ENCODE results near the gene FOXF2.
"Not testable (repeated sequence)": the region's sequence is repeated elsewhere in the genome, so short reads cannot be mapped to it uniquely, and the experiment has no call there.

Gene FOXF2

DNA sequence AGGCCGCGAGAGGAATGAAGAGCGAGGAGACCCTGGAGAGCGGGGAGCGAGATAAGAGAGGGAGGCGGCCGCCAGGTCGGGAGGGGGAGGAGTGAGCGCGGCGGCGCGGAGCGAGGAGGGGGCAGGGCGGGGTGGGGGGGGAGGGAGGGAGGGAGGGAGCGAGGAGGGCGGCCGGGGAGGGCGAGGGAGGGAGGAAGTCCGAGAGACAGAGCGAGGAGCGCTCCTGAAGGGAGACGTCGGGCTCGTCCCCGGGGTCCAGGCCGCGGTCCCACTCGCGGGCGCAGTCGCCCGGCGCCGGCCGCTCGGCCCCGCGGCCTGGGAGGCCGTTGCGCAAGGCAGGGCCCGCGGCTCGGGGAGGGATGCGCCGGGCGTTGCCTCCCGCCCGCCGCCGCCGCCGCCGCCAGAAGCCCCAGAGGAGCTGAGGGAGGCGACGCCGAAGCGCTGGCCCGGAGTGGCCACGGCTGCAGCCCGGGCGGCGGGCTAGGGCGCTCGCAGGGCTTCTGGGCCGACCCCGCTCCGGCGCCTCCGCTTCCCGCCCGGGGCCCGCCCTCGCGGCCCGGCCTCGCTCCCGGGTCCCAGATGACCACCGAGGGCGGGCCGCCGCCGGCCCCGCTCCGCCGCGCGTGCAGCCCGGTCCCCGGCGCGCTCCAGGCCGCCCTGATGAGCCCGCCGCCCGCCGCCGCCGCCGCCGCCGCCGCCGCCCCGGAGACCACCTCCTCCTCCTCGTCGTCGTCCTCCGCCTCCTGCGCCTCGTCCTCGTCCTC is at the start of gene FOXF2:
Gene FOXF2, plus strand, starts transcription at position 208 of the 764 bp plus-strand sequence. Its CDS starts 372 bp downstream, at position 580.
- no peak for DNase-seq

DNA sequence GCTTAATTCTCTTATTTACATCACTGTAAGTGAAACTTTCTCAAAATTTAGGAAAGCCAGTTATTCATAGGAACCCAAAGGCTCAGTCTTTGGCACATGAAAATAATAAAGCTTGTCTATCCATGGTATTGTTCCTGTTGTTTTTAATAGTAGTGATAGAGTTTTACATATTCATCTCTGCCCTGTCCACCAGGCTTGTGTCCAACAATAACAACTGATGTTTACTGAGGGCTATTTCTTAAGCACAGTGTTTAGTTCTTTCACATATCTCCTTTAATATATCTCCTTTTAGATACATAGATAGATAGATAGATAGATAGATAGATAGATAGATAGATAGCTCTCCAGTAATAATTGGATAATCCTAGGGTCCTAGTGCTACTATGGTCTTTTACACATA is 43.3 kb upstream of the FOXF2 start:
- DNase-seq, result no peak

DNA sequence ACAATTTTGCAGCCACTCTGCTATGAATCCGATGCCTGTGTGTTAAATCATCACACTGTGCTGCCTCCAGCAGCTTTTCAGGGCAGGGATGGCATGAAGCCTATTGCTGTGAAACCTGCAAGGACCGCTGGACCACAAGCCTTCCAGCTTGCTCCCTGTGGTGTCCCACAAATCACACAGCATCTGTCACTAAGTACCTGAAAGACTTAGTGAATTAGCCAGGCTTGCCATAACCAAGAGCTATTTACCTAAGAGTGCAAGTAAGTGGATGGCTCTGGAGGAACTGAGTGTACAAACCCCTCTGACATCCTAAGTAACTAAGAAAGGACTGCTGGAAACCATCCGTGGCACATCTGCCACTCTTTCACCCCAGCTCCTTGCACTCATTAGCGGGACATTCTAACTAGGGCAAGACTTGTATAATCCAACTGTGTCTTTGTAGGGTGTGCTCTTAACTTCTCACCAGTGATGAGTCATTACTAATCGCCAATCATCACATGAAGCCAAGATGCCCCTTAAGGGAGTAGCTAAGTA is 42.8 kb upstream of the FOXF2 start:
- no peak for DNase-seq

GRCh38 chr6:1347161-1347560 is 42.2 kb upstream of the FOXF2 start:
- no peak for DNase-seq

GRCh38 chr6:1348675-1349074 is 40.7 kb upstream of the FOXF2 start:
- no peak for DNase-seq

- DNase-seq, result no peak
Measured at GRCh38 chr6:1349655-1350054, 39.7 kb upstream of the FOXF2 start.

GRCh38 chr6:1351381-1352008 is 37.9 kb upstream of the FOXF2 start:
- DNase-seq, result no peak

GRCh38 chr6:1355068-1355467 is 34.3 kb upstream of the FOXF2 start:
- DNase-seq, result not testable (repeated sequence)

DNA sequence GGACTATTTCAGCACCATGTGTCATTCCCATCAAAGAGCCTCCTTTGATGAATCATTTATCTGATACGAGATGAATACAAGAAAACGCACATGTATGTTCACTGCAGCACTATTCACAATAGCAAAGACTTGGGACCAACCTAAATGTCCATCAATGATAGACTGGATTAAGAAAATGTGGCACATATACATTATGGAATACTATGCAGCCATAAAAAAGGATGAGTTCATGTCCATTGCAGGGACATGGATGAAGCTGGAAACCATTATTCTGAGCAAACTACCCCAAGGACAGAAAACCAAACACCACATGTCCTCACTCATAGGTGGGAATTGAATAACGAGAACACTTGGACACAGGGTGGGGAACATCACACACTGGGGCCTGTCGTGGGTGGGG is 27.7 kb upstream of the FOXF2 start:
- not testable (repeated sequence) for DNase-seq

DNA sequence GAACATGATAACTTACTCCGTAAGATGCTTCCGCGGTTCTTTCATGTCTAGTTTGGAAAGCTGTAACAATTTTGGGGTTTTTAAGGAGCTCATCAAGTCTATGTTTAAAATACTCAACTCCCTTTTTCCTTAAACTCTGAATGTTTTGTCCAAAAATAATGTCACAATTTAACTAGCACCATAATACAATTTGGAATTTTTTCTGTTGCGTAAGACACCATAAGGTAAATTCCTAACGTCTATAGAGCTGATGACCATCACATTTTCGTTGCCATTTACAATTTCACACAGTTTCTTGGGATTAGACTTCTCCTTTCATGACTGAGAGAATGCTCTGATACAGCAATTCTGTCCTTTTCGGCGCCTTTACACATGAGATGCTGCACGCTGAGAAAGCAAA is 26.7 kb upstream of the FOXF2 start:
- DNase-seq, result no peak

DNA sequence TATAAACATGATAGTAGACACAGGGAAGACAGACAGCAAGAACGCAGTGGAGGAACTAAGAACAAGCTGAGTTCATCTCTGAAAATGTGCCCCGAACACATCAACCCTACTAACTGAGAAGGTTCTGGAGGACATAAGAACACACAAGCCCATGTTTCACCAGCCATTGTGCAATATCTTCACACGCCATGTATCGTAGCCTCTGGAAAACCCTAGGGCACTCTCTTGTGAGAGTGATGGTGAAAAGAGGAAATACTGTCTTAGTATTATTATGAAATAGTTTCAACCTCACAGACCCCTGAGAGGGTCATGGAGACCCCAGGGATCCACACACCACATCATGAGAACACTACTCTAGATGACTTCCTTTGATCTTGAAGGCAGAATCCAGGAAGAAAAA is 26.1 kb upstream of the FOXF2 start:
- DNase-seq, result no peak

DNA sequence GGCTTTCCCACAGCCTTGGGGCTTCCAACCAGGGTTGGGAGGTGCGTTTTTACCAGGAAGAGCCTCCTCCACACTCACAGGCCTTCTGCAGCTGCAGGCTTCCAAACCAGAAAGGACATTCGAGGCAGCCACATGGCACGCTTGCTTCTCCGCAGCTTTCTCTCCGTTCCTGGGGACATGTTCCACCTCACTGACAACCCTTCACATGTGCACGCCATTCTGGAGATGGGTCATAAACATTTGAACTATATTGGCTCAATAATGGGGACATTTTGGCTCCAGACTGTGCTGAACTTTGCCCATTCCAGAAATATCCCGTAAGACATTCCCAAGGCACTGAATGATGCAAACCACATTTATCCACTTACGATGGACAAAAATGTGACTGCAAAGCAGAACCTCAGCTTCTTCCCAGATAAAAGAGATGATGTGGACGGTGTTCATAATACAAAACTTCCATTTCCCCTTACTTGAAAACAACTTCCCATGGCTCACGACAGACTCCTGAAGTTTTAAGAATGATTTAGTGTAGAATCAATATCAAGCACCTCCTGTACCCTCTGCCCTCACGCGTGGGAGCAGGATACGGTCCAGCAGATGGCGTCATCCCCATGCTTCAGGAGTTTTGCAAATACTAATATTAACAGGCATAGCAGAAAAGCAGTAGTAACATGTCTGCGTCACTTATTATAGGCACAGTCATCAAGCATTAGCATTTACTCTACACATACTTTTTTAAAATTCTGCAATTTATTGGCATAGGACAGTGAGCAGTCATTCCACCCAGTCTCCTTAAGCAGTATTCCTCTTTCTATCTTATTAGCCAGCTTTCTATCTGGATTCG is 25.4 kb upstream of the FOXF2 start:
- DNase-seq, result no peak

- DNase-seq, result no peak
Measured at GRCh38 chr6:1364791-1365190, 24.6 kb upstream of the FOXF2 start.

- DNase-seq, result no peak
Measured at GRCh38 chr6:1365686-1366085, 23.7 kb upstream of the FOXF2 start.

GRCh38 chr6:1367771-1368170 is 21.6 kb upstream of the FOXF2 start:
- no peak for DNase-seq

GRCh38 chr6:1368940-1369339 is 20.4 kb upstream of the FOXF2 start:
- DNase-seq, result no peak

DNA sequence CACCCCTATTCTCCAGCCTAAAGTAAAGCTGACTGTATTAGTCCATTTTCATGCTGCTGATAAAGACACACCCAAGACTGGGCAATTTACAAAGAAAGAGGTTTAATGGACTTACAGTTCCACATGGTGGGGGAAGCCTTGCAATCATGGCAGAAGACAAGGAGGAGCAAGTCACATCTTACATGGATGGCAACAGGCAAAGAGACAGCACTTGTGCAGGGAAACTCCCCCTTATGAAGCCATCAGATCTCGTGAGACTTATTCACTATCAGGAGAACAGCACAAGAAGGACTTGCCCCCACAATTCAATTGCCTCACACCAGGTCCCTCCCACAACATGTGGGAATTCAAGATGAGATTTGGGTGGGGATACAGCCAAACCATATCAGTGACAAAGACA is 19.7 kb upstream of the FOXF2 start:
- DNase-seq, result not testable (repeated sequence)

DNA sequence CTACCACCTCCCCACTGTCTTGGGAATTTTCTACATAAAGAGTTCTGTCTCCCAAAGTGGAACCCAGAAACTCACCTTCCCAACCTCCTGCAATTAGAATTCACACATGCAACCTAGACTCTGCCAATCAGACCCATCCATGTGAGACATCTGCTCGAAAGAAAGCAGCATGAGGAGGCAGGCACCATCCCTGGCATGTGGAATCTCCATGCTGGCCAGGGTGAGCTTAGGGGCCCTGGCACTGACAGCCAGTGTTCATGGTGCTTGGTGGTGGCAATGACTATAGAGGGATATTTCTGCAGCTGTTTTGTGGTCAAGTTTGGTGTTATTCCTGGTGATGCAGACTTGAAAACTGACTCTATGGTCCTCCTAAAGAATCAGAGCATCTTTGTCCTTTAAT is 17.4 kb upstream of the FOXF2 start:
- DNase-seq, result no peak

DNA sequence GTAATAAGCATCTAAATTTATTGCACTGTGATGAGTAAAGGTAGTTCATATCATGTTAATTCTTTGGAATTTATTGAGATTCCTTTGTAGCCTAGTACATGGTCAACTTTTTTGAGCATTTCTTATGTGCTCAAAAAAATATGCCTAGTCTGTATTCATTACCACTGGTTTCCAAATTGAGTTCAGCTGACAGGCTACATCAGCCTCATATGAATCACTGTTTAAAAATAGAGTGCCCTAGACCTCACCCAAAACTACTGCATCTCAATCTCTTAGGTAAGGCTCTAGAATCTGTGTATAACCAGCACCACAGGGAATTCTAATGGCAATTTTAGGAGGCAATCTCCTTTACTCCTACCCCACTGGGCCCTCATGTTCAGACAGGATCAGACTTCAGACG is 16.7 kb upstream of the FOXF2 start:
- no peak for DNase-seq

DNA sequence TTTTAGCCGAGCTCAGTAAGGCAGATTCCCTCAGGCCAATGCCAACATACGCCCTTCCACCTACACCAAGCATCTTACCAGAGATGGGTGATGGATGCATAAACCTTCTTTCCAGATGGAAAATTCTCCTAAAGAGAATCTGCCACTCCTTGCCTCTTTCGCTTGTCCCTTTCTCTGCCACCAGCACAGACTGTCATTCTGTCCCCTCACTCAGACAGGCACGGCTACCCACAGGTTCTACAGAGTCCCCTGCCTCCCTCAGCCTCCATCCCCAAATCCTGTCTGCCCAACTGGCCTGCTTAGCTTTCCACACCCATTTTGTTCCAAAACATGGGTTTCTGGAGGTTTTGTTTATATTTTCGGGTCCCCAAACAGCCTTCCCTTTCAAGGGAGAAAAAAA is 12.7 kb upstream of the FOXF2 start:
- DNase-seq, result no peak

DNA sequence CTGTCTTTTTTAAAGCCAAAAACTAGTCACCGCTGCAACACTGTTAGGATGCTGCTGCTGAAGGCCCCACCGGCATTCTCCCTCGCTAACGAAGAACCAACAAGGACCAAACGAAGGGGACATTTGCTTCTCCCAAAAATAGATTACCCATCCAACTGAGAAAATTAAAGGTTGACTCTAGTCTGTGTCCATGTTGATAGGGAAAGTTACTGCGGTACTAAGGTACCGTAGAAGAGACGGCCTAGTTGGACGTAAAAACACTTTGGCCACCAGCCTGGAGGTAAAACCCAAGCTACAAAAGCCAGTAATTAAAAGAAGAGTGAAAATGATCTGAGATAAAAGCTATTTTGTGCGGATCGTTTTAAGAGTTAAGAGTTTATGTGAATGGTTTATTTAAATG is 11.8 kb upstream of the FOXF2 start:
- DNase-seq, result no peak

GRCh38 chr6:1378065-1379016 is 11.0 kb upstream of the FOXF2 start:
- no peak for DNase-seq

Data from CD4-positive, alpha-beta T cell treated with Interleukin-1 beta for 1 hour (primary cell).